IPS DF 19.7 (cell line): ENCODE data around the gene PSTK.

Source experiments
- DNase-seq: peaks from one replicate; pipeline ENCODE4 v3.0.0-alpha.2; 2013; ENCODE audit warnings: low read depth, low spot score

PSTK gene, protein sequence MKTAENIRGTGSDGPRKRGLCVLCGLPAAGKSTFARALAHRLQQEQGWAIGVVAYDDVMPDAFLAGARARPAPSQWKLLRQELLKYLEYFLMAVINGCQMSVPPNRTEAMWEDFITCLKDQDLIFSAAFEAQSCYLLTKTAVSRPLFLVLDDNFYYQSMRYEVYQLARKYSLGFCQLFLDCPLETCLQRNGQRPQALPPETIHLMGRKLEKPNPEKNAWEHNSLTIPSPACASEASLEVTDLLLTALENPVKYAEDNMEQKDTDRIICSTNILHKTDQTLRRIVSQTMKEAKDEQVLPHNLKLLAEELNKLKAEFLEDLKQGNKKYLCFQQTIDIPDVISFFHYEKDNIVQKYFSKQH

DNA sequence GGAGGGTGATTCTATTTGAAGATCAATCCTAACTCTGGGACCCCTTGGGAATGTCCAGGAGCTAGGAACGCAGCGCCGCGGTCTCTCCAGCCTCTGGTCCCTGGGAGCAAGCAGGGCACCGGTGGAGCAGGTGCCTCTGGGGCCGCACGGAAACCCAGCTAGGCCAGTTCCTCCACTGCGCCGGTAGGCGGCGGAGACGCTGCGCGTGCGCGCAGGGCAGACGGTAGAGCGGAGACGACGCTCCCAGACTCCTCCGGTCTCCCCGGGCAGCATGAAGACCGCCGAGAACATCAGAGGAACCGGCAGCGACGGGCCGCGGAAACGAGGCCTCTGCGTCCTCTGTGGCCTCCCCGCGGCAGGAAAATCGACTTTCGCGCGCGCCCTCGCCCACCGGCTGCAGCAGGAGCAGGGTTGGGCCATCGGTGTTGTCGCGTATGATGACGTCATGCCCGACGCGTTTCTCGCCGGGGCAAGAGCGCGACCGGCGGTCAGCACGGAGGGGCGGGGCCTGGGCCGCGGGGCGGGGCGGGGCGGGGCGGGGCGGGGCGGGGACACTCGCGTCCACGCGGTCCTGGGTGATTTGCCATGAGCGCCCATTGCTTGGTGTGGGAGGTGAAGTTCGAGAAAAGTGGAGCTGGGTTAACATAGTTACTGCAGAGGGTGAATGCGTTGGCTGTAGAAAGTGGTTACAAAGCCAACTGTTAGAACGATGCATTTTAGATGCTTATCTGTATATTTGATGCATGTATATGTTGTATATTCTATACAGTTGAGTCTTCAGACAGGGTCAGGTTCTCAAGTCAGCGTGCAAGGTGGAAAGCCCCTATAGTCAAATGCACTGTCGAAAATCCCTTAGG is at the start of gene PSTK:
Gene PSTK, plus strand, starts transcription at position 193 of the 857 bp plus-strand sequence. Its CDS starts 79 bp downstream, at position 272.
- DNase-seq: peak; percentile 50

DNA sequence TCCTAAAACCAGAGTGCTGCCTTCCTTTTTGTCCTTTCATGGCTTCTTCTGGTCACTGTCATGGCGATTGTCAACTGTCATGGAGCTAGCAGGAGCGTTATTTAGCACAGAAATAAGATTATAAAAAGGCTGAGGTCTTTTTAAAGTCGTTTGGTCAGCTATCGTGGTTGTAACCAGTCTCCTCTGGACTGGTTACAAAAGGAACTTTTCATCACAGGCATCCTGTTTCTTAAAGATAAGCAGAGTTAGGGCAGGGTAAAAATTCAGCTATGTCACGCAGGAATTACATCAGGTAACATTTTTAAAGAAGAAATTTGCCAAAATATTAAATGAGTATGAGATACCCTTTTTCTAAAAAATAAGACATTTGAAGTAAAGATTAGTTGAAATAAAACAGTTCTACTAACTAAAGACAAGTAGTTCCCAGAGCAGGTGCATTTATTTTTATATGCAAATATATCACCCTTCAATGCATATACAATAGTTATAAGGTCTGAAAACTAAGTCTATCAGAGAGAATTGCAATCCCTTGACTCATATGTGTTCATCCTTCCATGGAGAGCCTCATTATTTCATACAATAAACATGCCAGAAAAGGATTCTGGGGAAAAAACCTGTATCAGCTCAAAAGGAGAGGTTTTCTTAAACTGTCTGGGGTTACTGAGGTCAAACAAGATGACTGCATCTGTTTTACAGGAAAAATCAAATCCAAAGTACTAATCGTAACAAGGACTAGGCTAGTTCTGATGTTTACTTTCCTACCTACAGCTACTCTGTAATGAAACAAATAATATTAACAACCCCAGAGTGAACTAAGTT is 48.9 kb upstream of the PSTK start:
- DNase-seq: no peak

- DNase-seq: no peak
These were observed 40.9 kb upstream of the PSTK start for GRCh38 chr10:122939133-122939855.

- no peak for DNase-seq
These were observed 40.2 kb upstream of the PSTK start for GRCh38 chr10:122939856-122940543.

DNA sequence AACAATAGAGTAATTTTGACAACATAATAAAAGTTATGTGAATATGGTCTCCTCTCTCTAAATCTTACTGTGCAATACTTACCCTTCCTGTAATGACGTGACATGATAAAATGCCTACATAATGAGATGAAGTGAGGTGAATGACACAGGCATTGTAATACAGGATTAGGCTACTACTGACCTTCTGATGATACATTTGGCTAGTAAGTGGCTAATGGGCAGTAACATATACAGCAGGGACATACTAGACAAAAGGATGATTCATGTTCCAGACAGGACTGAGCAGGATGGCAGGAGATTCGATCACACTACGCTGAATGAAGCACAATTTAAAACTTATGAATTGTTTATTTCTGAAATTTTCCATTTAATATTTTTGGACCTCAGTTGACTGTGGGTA is 30.9 kb upstream of the PSTK start:
- no peak for DNase-seq

- DNase-seq: peak; percentile 92
These were observed 26.1 kb upstream of the PSTK start, which contains the start of gene C10orf88 for GRCh38 chr10:122953902-122954730. C10orf88 (minus strand) TSS chr10:122954227; CDS start chr10:122954178, 49 bp downstream.

DNA sequence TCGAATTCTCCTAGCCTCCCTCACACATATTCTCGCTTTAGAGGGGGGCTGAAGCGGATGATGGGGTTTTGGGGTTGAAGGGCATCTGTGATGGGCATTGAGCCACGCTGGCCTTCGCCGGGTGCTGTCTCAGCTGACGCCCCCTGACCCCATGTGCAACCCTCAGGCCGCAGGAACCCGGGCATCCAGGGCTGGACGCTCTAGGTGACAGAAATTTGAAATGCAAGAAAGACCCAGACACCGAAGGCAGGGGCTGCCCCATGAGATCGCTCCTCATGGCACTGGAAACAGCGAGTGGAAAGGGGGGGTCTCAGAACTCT is 25.5 kb upstream of the PSTK start:
- no peak for DNase-seq

GRCh38 chr10:122955892-122956291 is 24.3 kb upstream of the PSTK start:
- DNase-seq: no peak

GRCh38 chr10:122957474-122957873 is 22.7 kb upstream of the PSTK start:
- DNase-seq: no peak

GRCh38 chr10:122962405-122962804 is 17.8 kb upstream of the PSTK start:
- DNase-seq: no peak

- DNase-seq: no peak
These were observed 13.3 kb upstream of the PSTK start for GRCh38 chr10:122966879-122967278.

- DNase-seq: no peak
These were observed 11.5 kb upstream of the PSTK start for GRCh38 chr10:122968698-122969097.

DNA sequence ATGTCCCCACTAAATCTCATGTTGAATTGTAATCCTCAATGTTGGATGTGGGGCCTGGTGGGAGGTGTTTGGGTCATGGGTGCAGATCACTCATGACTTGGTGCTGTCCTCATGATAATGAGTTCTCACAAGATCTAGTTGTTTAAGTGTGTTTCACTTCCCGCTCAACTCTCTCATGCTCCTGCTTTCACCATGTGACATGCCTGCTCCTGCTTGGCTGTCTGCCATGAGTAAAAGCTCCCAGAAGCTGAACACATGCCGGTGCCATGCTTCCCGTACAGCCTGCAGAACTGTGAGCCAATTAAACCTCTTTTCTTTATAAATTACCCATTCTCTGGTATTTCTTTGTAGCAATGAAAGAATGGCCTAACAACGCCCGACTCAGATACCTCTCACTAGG is 6.2 kb upstream of the PSTK start:
- no peak for DNase-seq

DNA sequence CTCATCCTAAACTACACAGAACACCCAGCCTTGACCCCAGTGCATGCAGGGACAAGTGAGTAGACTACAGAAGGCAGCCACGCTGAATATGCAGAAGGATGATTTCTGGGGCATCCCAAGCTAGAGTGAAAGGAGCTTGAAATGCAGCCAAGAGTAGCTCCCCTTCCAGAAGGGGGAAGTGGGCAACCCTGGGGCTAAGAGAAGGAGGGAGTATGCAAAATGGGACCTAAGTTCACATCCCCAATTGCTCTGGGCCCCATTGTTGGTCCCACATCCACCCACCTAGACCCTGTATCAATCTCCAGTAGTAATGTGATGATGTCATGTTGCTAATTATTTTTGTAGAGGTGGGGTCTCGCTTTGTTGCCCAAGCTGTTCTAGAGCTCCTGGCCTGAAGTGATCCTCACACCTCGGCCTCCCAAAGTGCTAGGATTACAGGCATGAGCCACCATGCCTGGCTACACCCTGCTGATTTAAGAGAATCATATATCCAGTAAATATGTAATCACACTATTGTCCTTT is 5.6 kb upstream of the PSTK start:
- DNase-seq: no peak

- no peak for DNase-seq
These were observed 864 bp downstream of the PSTK start for GRCh38 chr10:122981066-122981464.

DNA sequence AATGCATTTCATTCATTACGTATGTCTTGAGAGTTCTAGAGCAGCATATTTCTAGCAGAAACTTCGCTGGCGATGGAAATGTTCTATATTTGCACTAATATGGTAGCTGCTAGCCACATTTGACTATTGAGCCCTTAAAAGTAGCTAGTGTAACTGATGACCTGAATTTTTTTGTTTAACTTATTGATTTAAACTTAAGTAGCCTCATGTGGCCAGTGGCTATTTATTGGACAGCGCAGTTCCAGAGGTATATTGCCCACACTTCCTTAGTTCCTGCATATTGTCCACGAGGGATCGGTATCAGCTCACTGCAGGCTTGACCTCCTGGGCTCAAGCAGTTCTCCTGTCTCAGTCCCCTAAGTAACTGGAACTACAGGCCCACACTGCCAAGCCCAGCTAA is 3.7 kb downstream of the PSTK start:
- no peak for DNase-seq

GRCh38 chr10:122984708-122985107 is 4.5 kb downstream of the PSTK start:
- DNase-seq: no peak

- no peak for DNase-seq
These were observed 6.1 kb downstream of the PSTK start for GRCh38 chr10:122986335-122986734.

- no peak for DNase-seq
These were observed 8.3 kb downstream of the PSTK start for GRCh38 chr10:122988501-122988900.

DNA sequence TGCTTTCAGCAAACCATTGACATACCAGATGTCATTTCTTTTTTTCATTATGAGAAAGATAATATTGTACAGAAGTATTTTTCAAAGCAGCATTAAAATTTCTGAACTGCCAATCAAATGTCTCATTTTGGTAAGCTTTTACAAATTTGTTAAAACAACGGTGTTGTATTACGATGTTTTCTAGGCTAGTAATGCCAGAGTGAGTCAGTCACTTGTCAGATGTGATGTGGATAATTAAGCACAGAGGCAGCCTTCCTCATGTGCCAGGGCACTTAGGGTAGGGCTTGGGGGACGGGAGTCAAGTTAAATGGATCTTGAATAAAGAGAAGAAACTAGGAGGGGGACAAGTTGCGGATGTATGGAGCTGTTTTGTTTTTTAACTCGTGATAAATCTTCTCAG is 10.1 kb downstream of the PSTK start:
- no peak for DNase-seq
